WTC11 (cell line): ENCODE measurements around the gene DUOX2. TPM values are rescaled to one million over a fixed set of nuclear protein-coding genes. Genes with fewer than 3 reads are reported as not detected.

Source experiments
- ATAC-seq: fragments of 200-7000 bp; cut with Tn5 transposase; 2 replicates; pipeline ENCODE4 v1.10.0; 2021; ENCODE audit warnings: mild to moderate bottlenecking, moderate library complexity
- CTCF ChIA-PET: fragments of 300-600 bp; sonication (Branson Sonifier 250); formaldehyde crosslinking; loops from one replicate; lab custom pipeline; 2021; ENCODE audit warnings: antibody characterized with exemption; lab: Charles Lee
- POLR2A ChIA-PET: fragments of 350-600 bp; sonication (Branson Sonifier 250); formaldehyde crosslinking; loops from one replicate; lab custom pipeline; 2021; ENCODE audit warnings: antibody characterized with exemption; lab: Charles Lee
- DNase-seq: peaks from one replicate; pipeline ENCODE4 v3.0.0; 2021; ENCODE audit warnings: low spot score
- H3K27ac Mint-ChIP-seq: 2 replicates; pipeline ENCODE4 v1.8.0; 2021; ENCODE audit warnings: mixed read lengths
- H3K27me3 Mint-ChIP-seq: 2 replicates; pipeline ENCODE4 v1.8.0; 2021; ENCODE audit warnings: low read depth, mild to moderate bottlenecking, moderate library complexity, mixed read lengths
- H3K36me3 Mint-ChIP-seq: 2 replicates; pipeline ENCODE4 v1.8.0; 2021; ENCODE audit warnings: mixed read lengths
- H3K4me1 Mint-ChIP-seq: 2 replicates; pipeline ENCODE4 v1.8.0; 2022; ENCODE audit warnings: mixed read lengths
- H3K4me3 Mint-ChIP-seq: 2 replicates; pipeline ENCODE4 v1.8.0; 2021; ENCODE audit warnings: mild to moderate bottlenecking, moderate library complexity, mixed read lengths
- H3K9me3 Mint-ChIP-seq: 2 replicates; pipeline ENCODE4 v1.8.0; 2021; ENCODE audit warnings: mixed read lengths
- CBFB ChIP-seq: sonication (generic); formaldehyde crosslinking; IDR thresholded peaks from 2 replicates; pipeline ENCODE4 v1.8.1; 2022; ENCODE audit warnings: mild to moderate bottlenecking, low read depth, missing genetic modification reagents
- CTCF ChIP-seq: fragments of 200-600 bp; IDR thresholded peaks from 2 replicates; pipeline ENCODE4 v1.8.0; 2022; ENCODE audit warnings: antibody characterized with exemption
- ESRRA ChIP-seq: sonication (generic); formaldehyde crosslinking; IDR thresholded peaks from 2 replicates; pipeline ENCODE4 v1.8.1; 2022; ENCODE audit warnings: mild to moderate bottlenecking, missing genetic modification reagents, borderline replicate concordance
- MAX ChIP-seq: sonication (generic); formaldehyde crosslinking; IDR thresholded peaks from 2 replicates; pipeline ENCODE4 v1.8.0; 2022; ENCODE audit warnings: mild to moderate bottlenecking, missing genetic modification reagents
- SMAD4 ChIP-seq: sonication (generic); formaldehyde crosslinking; IDR thresholded peaks from 2 replicates; pipeline ENCODE4 v1.8.0; 2022; ENCODE audit warnings: mild to moderate bottlenecking, missing genetic modification reagents
- SP1 ChIP-seq: sonication (generic); formaldehyde crosslinking; conservative IDR thresholded peaks from 2 replicates; pipeline ENCODE4 v1.8.1; 2022; ENCODE audit warnings: missing genetic modification reagents
- TEAD1 ChIP-seq: sonication (generic); formaldehyde crosslinking; IDR thresholded peaks from 2 replicates; pipeline ENCODE4 v1.8.0; 2022; ENCODE audit warnings: mild to moderate bottlenecking, missing genetic modification reagents
- ZBTB43 ChIP-seq: sonication (generic); formaldehyde crosslinking; IDR thresholded peaks from 2 replicates; pipeline ENCODE4 v1.8.1; 2023; ENCODE audit warnings: mild to moderate bottlenecking, missing genetic modification reagents
- ZNF281 ChIP-seq: sonication (generic); formaldehyde crosslinking; IDR thresholded peaks from 2 replicates; pipeline ENCODE4 v1.8.0; 2023; ENCODE audit warnings: mild to moderate bottlenecking, missing genetic modification reagents
- ZNF317 ChIP-seq: sonication (generic); formaldehyde crosslinking; IDR thresholded peaks from 2 replicates; pipeline ENCODE4 v1.8.1; 2023; ENCODE audit warnings: low read depth, mild to moderate bottlenecking, moderate library complexity, missing genetic modification reagents, borderline replicate concordance
- total RNA-seq: library from RNA; stranded (reverse); gene quantifications from 3 replicates; pipeline ENCODE4 v1.2.3, GENCODE V29; 2021

Gene DUOX2
- total RNA-seq, 1 experiment from 2014 or later, result 0.13 TPM

GRCh38 chr15:45118996-45119395 lies 5.0 kb upstream of the DUOX2 start (continued):
- TF ChIP-seq ZNF281 (CRISPR knock-in tag), result no peak

- TF ChIP-seq ESRRA (CRISPR knock-in tag) (no peak), ZBTB43 (CRISPR knock-in tag) (no peak), SP1 (CRISPR knock-in tag) (no peak), ZNF317 (CRISPR knock-in tag) (no peak), SMAD4 (no peak), CBFB (CRISPR knock-in tag) (no peak), CTCF (peak; percentile 86)
- DNase-seq (peak; percentile 93), ATAC-seq (peak; percentile 92)
- peak overlapping the region; percentile 64 for H3K4me3 Mint-ChIP-seq
- ChIA-PET CTCF (interaction anchor here (0.6 to 8.3 kb wide), 70 partner anchors 9 to 884 kb away, joined by 3 to 231 read pairs (median 5); partner anchors contain the start of genes DUOX1, DUOXA1, SHF and SLC28A2), POLR2A (interaction anchor here (0.6 to 0.7 kb wide), 3 partner anchors 17 to 95 kb away, joined by 3 to 5 read pairs (median 3); partner anchors contain the start of gene SORD)
- no peaks in the 10 kb centered on the region for H3K9me3 Mint-ChIP-seq
- H3K27me3 Mint-ChIP-seq, result peaks cover 97% of the 10 kb centered on the region
- H3K4me1 Mint-ChIP-seq, result peaks cover 30% of the 10 kb centered on the region
- no peak overlapping the region for H3K27ac Mint-ChIP-seq
- no peaks in the 10 kb centered on the region for H3K36me3 Mint-ChIP-seq
Measured at GRCh38 chr15:45118131-45118588, 4.2 kb upstream of the DUOX2 start.

- no peaks in the 10 kb centered on the region for H3K36me3 Mint-ChIP-seq
- no peak overlapping the region for H3K27ac Mint-ChIP-seq
- ChIA-PET POLR2A (interaction anchor here (0.7 kb wide), 1 partner anchor 17 kb away, joined by 3 read pairs; no protein-coding TSS in a partner anchor), CTCF (interaction anchor here (0.6 to 8.3 kb wide), 64 partner anchors 9 to 883 kb away, joined by 3 to 231 read pairs (median 6); partner anchors contain the start of genes DUOX1, DUOXA1, SHF and SLC28A2)
- no peaks in the 10 kb centered on the region for H3K9me3 Mint-ChIP-seq
- H3K4me1 Mint-ChIP-seq, result peaks cover 32% of the 10 kb centered on the region
- ATAC-seq (peak; percentile 6), DNase-seq (no peak)
- H3K27me3 Mint-ChIP-seq, result peaks cover 97% of the 10 kb centered on the region
- peak overlapping the region; percentile 64 for H3K4me3 Mint-ChIP-seq
- TF ChIP-seq TEAD1 (CRISPR knock-in tag) (no peak), MAX (CRISPR knock-in tag) (0 out of 2 replicates have a peak, but pooled peaks have one; percentile 17)
Measured at GRCh38 chr15:45117308-45118130, 3.5 kb upstream of the DUOX2 start.
